GM19351 (cell line): ENCODE results near the gene NUP153.
"Not testable (repeated sequence)": the region's sequence is repeated elsewhere in the genome, so short reads cannot be mapped to it uniquely, and the experiment has no call there.

Source experiments
- ATAC-seq: cut with Tn5 transposase; IDR thresholded peaks from one replicate; pipeline ENCODE4 v1.9.1; 2021; ENCODE audit warnings: mild to moderate bottlenecking, moderate library complexity; ENCODE audit not compliant: unreplicated experiment

The NUP153 gene

GRCh38 chr6:17706580-17707370 lies at the start of gene NUP153:
Gene NUP153 (minus strand): TSS chr6:17706925. CDS start chr6:17706387, 538 bp downstream.
- peak; percentile 60 for ATAC-seq

- no peak for ATAC-seq
These were observed 47.5 kb upstream of the NUP153 start for GRCh38 chr6:17754254-17754653.

GRCh38 chr6:17745324-17745723 lies 38.6 kb upstream of the NUP153 start:
- ATAC-seq, result not testable (repeated sequence)

GRCh38 chr6:17744757-17745308 lies 38.1 kb upstream of the NUP153 start:
- not testable (repeated sequence) for ATAC-seq

GRCh38 chr6:17744019-17744756 lies 37.5 kb upstream of the NUP153 start:
- ATAC-seq, result no peak

GRCh38 chr6:17741507-17741906 lies 34.8 kb upstream of the NUP153 start:
- ATAC-seq, result no peak

- no peak for ATAC-seq
These were observed 34.0 kb upstream of the NUP153 start for GRCh38 chr6:17740559-17741220.

GRCh38 chr6:17737704-17738252 lies 31.1 kb upstream of the NUP153 start:
- ATAC-seq, result no peak

- not testable (repeated sequence) for ATAC-seq
These were observed 28.6 kb upstream of the NUP153 start for GRCh38 chr6:17735311-17735710.

GRCh38 chr6:17730078-17730704 lies 23.5 kb upstream of the NUP153 start:
- ATAC-seq, result no peak

GRCh38 chr6:17729223-17730077 lies 22.7 kb upstream of the NUP153 start:
- ATAC-seq, result no peak

GRCh38 chr6:17728551-17729222 lies 22.0 kb upstream of the NUP153 start:
- no peak for ATAC-seq

GRCh38 chr6:17725083-17725482 lies 18.4 kb upstream of the NUP153 start:
- no peak for ATAC-seq

- ATAC-seq, result no peak
These were observed 17.6 kb upstream of the NUP153 start for GRCh38 chr6:17724341-17724740.

- ATAC-seq, result no peak
These were observed 14.9 kb upstream of the NUP153 start for GRCh38 chr6:17721671-17722070.

- ATAC-seq, result no peak
These were observed 12.8 kb upstream of the NUP153 start for GRCh38 chr6:17719323-17720041.

- ATAC-seq, result no peak
These were observed 9.5 kb upstream of the NUP153 start for GRCh38 chr6:17716221-17716620.
